GM19397 (cell line): ENCODE data around the gene AMBP.
"Not testable (repeated sequence)": the region's sequence is repeated elsewhere in the genome, so short reads cannot be mapped to it uniquely, and the experiment has no call there.

Source experiments
- ATAC-seq: cut with Tn5 transposase; IDR thresholded peaks from one replicate; pipeline ENCODE4 v1.9.1; 2021; ENCODE audit warnings: mild to moderate bottlenecking, moderate library complexity; ENCODE audit not compliant: unreplicated experiment

AMBP gene

DNA sequence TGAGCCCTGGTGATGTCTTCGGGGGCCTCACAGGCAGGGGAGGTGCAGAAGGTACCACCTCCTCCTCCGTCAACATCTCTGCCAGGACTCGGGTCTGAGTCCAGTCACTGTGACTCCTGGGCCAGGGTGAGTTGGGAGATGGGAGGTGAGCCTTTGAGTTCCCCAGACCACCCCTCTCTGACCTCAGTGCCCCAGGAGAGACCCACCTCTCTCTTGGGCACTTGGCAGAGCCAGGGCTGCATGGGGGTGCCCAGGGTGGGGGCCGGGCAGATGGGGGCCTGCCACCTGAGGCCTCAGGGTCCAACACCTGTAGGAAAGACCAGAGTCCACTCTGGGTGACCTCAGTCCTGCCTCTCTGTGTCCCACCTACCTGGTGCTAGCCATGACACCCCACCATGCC lies 14.2 kb upstream of the AMBP start:
- no peak for ATAC-seq

DNA sequence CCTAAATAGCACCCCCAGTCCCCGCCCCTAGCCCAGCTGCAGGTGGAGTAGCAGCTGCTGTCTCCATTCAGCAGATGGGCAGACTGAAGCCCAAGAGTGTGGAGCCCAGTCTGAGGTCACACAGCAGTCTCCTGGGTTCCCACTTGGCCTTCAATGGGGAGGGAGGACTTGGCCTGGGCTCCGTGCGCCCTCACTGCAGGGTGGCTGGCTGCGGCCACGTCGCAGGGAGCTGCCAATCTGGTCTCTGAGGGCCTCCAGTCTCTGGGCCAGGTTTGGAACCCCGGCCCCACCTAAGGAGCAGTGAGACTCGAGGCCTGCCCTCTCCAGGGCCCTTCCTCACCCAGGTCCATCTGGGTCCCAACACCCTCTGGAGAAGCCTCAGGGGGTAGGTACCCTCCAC lies 13.6 kb upstream of the AMBP start:
- no peak for ATAC-seq

DNA sequence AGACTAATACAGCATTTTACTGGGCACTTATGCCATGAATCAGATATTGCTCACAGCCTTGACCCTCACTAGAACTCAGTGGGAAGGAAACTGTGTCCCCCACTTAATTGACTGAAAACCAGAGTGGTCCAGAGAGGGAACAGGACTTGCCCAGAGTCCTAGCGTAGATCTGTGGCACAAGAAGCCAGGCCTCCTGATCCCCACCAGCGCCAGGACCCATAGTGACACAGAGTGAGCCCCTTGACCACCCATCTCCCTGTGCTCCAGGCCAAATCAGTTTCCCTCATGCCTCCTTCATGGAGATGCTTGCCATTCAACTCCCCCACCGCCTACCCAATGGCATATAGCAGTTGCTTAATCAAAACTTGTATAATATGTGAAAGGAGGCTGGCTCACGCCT lies 12.7 kb upstream of the AMBP start:
- no peak for ATAC-seq

DNA sequence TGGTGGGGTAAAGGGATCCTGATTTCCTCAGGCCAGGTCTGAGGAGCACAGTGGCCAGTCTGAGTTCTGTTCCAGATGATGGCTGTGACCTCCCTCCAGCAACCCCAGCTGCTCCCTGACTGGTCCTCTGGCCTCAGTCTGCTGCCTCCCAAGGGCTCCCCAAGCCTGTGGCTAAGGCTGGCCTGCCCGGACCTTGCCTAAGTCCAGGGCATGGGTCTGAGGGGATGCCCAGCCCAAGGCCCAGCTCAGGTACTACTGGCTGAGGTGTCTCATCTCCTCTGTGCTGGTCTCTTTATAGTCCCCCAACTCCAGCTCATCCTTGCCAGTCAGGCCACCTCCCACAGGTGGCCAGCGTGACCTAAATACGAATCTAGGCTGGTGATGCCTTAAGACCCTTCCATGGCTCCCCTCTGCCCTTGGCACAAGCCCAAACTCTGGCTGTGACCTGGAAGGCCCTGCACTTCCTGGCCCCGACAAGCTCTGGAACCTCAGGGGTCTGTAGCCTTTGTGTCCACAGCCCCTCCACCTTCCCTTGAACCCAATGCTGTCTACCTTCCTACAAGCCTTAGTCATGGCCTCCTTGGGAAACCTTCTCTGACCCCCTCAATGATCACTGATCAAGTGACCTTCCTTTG lies 11.2 kb upstream of the AMBP start:
- no peak for ATAC-seq

DNA sequence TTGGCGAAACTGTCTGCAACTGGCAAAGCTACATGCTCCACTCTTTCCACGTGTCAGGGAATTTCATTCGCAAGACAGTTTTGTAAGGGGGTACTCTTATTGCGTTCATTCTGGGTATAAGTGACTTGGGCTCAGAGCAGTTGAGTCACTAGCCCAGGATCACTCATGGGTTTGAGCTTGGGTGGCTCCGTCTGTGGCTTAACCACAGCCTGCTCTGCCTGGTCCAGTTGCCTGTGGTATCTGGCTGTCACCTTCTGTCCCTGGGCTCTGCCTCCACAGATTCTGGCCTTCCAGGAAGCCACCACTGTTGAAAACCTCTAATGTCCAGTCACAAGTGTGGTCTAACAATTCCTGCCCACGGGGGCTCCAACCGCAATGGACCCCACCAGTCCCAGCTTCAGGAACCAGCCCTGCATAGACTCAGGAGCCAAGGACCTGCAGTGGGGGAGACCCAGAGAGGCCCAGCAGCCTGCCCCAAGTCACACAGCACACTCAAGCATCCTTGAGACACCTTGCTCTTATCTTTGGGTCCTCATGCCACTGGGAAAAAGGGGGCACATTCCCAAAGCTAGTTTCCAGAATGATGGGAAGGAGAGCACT lies 10.6 kb upstream of the AMBP start:
- ATAC-seq: no peak

DNA sequence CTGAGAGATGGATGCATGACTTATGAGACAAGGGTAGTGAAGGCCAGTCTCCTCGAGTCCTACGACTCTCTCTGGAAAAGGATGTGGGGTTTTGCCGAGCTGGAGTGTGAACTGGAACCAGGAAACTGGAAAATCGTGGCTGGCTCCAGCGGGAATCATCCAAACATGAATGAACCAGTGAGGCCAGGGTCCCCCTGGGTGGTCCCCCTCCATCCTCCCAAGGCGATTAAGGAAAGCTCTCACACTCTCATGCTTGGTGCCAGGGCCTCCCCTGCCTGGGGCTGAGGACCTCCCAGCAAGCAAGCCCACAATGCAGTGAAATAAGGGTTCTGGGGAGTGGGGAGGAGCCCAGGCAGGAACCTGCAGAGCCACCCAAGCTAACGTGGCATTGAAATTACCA lies 9.6 kb upstream of the AMBP start:
- no peak for ATAC-seq

DNA sequence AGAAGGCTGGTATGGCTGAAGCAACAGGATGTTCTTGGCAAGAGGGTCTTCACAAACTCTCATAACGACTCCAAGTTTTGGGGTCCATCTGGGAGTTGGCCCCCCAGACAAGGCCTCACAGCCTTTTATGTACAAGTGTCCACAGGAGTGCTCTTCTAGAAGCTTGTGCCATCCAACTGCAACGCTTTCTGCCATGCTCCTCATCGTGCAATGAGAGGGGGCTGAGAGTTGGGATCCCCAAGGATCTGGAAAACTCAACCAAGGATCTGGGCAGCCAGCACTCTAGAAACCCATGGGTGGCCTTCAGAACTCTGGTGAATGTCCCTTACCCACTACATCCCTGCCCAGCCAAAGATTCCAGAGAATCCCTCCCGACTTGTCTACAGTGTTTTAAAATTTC lies 8.5 kb upstream of the AMBP start:
- ATAC-seq: no peak

DNA sequence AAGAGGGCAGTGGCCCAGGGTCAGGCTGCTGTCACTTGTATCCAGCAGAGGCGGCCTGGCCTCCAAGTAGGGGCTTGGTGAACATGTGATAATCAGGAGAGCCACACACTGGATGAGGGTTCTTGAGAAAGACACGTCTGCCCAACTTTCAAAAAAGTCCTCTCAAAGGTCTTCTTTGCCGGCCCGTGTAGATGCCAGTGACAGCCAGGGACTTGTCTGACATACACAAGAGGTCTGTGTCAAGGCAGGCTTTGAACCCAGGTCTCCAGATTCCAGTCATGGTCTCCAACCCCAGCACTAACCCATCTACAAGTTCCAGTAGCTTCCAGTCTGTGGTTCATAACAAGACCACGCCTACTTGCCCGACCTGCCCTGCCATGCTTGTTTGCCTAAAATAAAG lies 7.9 kb upstream of the AMBP start:
- ATAC-seq: no peak

DNA sequence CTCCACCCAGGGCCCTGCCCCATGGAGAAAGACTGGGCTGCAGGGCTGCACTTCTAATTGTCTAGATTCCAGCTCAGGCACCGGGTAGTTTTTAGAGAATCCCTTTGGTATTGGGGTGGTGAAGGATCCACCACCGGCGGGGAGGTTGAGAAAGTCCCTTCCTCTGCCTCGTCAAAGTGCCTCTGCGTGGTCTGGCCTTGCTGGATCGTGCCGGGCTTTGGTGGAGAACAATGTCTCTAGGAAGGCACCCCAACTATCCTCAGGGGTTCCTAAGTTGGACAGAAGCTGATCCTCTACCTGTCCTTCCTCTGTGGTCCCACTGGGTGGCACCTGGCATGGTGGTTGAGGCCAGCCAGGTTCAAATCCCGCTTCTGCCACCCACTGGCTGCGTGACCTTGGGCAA lies 7.3 kb upstream of the AMBP start:
- ATAC-seq: no peak

DNA sequence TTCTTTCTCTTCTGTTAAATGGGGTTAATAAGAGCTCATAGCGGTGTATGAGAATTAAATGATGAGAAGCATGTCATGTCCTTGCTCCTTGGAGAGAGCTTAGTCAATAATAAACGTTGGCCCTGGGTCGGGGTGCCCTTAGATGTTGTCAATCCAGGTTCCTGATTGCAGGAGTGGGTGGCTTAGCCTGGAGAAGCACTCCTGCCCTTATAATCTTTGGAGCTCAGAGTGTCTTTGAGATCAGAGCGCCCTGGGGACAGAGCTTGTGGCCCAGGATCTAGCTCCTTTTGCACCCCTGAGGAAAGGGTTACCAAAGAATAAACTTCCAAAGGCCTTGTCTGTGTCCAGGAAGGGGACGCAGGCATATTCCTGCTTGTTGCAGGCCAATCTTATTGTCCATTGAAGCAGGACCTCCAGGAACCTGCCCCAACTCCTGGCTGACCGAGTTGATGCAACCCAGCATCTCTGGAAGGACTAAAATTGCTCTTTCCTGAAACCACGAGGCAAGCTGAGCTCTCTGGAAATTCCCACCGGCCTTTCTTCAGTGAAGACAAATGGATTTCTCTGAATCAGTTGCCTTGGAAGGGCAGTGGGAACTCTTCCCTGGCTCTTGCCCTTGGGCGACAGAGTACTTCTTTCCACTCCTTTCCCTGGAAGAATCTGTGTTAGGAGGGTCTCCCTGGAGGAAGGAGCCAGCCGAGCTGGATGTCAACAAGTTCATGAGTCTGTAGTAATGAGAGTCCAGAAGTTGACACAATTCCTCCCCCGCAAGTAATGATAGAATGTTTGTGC lies 6.4 kb upstream of the AMBP start:
- no peak for ATAC-seq

DNA sequence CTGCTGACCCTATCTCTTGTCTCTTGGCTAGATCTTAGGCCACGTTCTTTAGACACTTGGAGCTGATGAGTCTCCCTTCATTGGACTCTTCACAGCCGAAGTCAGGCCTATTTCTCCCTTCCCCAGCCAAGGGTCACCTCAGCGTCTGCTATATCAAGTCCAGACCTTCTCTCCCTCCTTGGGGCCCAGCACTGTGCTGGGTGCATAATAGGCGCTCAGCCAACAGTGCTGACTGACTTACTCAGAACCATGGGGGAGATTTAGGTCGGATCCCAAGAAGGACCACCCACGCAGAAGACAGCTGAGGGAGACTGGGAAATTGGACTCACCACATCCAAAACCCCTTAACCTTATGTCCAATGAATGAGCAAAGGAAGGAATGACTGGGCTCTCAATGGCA lies 5.6 kb upstream of the AMBP start:
- ATAC-seq: no peak

DNA sequence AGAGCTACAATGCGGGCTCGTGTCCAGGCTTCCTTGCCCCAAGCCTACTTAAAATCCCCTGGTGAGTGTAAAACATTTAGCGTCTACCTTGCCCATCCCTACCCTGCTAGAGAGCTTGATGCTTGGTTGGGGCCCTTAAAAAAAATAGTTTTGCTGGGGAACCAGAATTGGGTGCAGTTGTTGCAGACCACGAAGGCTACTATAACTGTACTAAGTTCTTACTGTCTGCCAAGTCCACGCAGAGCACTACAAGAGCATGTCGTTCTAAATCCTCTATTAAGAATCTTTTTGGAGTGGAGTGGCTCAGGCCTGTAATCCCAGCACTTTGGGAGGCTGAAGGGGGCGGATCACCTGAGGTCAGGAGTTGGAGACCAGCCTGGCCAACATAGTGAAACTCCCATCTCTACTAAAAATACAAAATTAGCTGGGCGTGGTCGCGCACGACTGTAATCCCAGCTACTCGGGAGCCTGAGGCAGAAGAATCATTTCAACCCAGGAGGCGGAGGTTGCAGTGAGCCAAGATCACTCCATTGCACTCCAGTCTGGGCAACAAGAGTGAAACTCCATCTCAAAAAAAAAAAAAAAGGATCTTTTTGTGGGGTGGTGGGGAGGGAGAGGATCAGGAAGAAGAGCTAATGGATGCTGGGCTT lies 4.8 kb upstream of the AMBP start:
- ATAC-seq: not testable (repeated sequence)

DNA sequence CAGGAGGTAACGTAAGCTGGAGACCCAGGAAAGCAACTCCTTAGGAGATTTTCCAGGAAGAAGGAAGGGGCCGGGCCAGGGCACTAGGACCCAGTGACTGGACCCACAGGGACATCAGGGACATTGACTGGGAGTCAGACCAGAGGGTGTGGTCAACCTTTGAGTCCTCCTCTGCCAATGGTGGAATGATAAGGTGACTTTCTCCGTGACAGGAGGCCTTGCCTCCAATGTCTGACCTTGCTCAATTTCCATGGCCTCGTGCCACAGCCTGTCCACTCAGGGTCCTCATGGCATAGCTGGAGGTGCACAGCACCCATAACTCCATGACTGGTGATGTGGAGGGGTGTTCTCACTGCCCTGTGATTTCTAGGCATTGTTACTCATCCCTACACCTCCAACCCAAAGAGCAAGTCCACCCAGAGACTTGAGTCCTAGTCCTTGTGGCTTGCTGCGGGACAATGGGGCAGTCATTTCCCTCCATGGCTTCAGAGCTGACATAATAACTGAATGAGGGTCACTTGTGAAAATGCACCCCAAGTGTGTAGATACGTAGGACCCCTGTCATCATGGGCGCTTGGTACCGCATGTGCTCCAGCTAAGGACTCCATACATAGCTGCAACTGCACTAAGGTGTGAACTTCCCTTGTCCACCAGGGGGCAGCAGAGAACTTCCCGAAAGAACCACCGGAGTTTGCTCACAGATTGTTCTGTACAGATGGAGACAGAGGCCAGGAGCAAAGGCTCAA lies 4.1 kb upstream of the AMBP start:
- ATAC-seq: no peak

DNA sequence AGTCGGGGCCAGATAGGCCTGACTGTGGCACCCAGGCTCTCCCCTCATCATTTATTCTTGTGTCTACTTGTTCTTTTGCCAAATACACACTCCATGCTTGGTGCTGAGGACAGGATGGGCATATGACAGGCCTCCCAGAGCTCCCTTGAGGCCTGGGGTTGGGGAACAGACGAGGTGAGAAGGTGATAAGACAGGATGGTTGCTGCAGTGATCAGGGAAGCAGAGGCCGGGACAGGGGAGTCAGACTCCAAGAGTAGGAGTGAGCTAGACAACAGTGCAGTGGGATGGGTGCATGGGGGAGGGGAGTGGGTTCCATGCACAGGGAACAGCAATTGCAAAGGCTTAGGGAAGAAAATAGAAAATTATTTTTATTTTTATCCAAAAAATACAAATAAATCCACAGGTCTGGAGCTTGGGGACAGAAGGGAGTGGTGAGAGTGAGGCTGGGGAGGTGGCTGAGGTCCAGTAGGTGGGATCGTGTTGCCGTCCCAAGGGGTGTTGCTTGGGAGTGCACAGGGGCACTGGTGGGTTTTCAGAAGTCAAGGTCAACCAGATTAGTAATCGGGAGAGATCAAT lies 3.4 kb upstream of the AMBP start:
- no peak for ATAC-seq

DNA sequence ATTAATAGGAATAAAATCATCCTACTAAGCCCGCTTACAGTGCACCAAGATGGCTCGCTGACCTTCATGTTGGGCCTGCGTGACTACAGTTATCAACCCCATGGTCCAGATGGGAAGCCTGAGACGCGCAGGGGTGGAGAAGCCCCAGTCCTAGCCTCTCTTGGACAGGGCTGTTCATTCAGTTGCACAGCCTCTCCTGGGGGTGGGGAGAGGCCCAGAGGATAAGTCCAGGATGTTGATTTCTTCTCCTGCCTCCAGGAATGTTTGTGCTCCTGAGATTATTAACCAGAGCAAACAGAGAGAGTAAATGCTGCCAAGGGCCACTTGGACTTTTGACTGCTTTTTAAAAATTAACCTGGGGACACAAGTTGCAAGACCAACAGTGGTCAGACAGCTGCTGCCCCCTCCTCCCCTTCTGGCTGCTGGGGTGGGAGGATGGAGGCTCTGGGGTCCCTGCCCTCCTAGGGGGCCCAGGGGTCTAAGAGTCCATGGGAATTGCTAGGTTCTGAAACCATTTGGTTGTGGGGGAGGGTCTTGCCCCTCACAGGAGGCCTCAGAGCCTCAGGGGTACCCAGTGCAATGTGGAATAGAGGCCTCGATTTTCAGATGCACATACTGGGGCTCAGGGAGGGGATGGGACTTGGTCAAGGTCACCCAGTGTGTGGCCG lies 2.8 kb upstream of the AMBP start:
- ATAC-seq: no peak

DNA sequence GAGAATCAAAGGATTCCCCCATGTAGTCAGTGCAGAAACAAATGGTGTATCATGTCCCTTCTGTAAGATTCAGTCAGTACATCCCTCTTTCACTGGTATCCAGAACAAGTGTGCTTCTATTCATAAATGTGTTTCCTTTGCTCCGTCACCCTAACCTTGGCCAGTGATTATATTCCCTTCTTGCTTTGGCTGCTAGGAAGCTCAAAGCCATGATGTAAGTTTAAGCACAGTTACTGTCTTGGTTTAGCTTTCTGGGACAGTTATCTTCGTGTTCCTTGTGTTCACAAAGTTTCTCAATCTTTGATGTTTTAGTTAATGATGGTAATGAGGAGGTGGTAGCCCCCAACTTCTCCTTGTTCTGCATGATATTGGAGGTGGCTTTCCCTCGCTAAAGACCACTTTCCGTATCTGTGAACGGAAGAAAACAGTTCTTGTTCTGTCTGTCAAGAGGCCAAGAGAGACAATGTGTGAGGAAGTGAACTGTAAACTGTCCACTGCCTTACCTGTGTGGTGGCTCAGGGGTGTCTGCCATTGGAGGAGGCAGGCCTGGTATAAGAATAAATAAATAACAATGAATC lies 2.2 kb upstream of the AMBP start:
- ATAC-seq: no peak

DNA sequence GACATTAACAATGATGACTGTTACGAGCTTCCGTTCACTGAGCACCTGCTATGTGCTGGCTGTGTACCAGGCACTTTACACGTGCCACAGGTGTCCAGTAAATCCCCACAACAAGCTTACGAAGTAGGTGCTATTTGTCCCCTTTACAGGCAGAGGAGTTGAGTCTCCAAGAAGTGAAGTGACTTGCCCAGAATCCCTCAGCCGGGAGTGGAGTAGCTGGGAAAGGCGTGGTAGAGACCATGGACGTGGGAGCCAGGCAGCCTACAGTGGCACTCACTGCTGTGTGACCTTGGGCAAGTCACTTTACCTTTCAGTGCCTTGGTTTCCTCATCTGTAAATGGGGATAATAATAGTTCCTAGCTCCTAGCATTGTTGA lies 669 bp upstream of the AMBP start:
- no peak for ATAC-seq

DNA sequence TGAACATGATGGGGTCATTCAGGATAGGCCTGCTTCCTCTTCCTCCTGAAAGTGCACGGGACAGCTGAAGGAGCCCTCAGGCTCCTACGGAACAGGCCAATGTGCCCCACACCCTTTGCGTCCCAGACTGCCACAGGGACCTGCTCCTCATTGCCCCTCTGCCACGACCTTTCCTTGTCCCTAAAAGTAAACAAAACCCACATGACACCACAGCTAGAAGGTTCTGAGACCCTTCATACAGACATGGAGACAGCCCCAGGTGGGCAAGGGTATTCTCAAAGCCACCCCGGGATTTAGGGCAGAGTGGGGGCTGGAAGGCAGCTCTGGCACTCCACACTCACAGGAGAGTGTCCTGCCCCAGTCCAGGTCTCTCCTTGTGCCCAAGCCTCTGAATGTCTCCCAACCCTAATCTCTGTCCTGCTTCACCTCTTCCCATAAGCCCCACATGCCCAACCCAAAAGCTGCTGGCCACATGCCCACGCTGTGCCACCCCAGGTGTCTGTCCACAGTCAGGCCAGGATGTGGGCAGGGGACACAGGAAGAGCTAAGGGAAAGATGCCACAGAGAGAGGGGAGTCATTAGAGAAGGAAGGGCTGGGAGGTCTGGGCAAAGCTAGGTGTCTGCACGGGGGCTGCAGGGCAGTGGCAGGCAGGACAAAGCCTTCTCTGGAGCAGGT lies 800 bp downstream of the AMBP start:
- ATAC-seq: no peak
